Measurements from ENCODE around the gene SFXN2. TPM values are rescaled to one million over a fixed set of nuclear protein-coding genes. Genes with fewer than 3 reads are reported as not detected.
"Not testable (repeated sequence)": the region's sequence is repeated elsewhere in the genome, so short reads cannot be mapped to it uniquely, and the experiment has no call there.

Gene SFXN2
- total RNA-seq, 4 donors from 2014 or later = 1.9 to 5.6 (median 3.1) TPM

DNA sequence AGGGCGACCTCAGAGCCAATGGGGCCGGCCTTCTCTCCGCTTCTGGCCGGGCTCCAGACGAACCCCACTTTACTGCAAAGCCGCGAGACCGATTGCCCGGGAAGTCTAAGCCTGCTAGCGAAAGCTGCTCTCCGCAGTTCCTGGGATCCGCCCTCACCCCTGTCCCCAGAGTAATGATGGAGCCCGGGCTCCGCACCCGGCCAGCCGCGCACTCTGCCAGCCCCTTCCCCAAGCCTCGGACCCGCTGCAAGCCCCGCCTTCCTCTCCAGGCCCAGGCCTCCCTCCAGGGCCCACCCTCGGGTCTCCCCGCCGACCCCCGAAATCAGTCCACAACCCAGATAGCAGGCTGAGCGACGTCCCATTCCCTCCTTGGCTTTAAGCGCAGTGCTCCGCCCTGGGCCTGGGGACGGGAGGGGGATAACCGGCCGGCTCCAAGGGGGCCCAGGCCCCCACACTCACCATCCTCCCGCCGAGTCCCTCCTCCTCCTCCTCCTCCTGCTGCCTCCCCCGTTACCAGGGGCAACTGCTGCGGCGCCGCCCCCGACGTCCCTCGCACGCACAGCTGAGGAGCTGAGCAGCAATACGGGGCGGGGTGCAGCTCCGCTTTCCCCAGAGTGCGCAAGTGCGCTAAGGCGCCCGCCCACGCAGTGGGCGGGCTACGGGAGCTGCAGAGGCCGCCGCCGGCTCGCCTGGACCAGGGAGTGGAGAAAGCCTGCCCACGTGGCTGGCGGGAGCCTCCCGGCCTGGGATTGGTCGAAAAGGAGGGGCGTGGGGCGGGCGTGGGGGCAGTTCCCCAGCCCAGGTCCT, 419 bp upstream of the SFXN2 start, which contains the start of gene ARL3:
TSS of gene ARL3 (minus strand) at position 584 of the 807 bp plus-strand sequence. CDS start at position 462, 122 bp downstream.
- peak within 1 kb of the TSS; percentile 88 for H3K4me3 ChIP-seq
- no peaks in the 10 kb centered on the region for H3K9me3 ChIP-seq
- H3K4me1 ChIP-seq = peaks cover 9% of the 10 kb centered on the region
- H3K27ac ChIP-seq = peak within 1 kb of the TSS; percentile 84
- no peaks in the 10 kb centered on the region for H3K27me3 ChIP-seq
- peak; percentile 97 to 98 for DNase-seq (ENCODE audit: low spot score in 2 of 2)
- 2% methylated on average over 27 of the region's 62 CpGs for WGBS
- H3K36me3 ChIP-seq = no peaks in the 10 kb centered on the region
- TF ChIP-seq CTCF (IDR thresholded peaks at IDR 0.05) (peak in 1 of 2 donors; percentile 56), POLR2A (IDR thresholded peaks at IDR 0.05) (peak; percentile 18 to 25), POLR2AphosphoS5 (IDR thresholded peaks at IDR 0.05) (peak in 1 of 3 donors; percentile 23), EP300 (IDR thresholded peaks at IDR 0.05) (no peak)

DNA sequence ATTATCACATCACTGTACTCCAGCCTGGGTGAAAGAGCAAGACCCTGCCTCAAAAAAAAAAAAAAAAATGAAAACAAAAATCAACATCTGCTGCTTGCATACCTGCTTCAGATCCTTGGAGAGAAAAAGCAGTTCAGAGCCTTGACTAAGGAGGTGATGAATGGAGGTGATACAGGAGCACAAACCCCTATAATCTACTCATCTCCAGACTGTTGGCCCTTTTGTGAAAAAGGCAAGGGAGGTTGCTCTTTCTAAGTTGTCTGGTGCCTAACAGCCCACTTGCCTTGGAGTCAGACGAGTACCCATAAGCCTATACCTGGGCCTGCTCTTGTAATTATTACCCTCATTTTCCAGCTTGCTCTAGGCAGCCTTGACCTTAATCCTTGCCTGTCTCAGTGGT, 1.4 kb downstream of the SFXN2 start:
- TF ChIP-seq EP300 (IDR thresholded peaks at IDR 0.05) (no peak), POLR2A (IDR thresholded peaks at IDR 0.05) (no peak), CTCF (IDR thresholded peaks at IDR 0.05) (no peak), POLR2AphosphoS5 (IDR thresholded peaks at IDR 0.05) (no peak)
- H3K9me3 ChIP-seq = no peaks in the 10 kb centered on the region
- DNase-seq (ENCODE audit: low spot score in 2 of 2) = no peak
- 64% methylated on average over 1 of the region's 1 CpG for WGBS
- H3K4me3 ChIP-seq = no peak overlapping the region
- H3K27ac ChIP-seq = no peak overlapping the region
- H3K4me1 ChIP-seq = peaks cover 9% of the 10 kb centered on the region
- H3K36me3 ChIP-seq = no peaks in the 10 kb centered on the region
- no peaks in the 10 kb centered on the region for H3K27me3 ChIP-seq

DNA sequence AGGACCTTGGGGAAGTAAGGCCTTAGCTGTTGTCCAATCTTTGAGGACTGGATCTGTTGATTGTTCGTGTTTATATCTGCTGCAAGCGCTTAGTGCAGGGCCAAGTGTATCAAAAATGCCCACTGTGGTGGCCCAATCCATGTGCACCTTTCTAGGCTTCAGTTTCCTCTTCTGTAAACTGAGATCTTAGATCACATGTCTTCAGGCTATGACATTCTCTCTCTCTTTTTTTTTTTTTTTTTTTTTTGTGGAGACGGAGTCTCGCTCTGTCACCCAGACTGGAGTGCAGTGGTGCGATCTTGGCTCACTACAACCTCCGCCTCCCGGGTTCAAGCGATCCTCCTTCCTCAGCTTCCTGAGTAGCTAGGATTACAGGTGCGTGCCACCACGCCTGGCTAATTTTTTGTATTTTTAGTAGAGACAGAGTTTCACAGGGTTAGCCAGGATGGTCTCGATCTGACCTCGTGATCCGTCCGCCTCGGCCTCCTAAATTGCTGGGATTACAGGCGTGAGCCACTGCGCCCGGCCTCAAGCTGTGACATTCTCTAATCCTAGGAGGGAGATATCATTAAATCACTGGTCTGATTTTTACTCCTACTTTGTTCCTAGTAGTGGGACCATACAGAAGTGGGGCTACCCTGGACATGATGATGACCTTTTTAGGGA, 2.6 kb downstream of the SFXN2 start:
- not testable (repeated sequence) for H3K36me3 ChIP-seq; H3K27me3 ChIP-seq; DNase-seq (ENCODE audit: low spot score in 2 of 2); H3K4me3 ChIP-seq; H3K27ac ChIP-seq; H3K4me1 ChIP-seq; H3K9me3 ChIP-seq
- 91% methylated on average over 18 of the region's 18 CpGs for WGBS

DNA sequence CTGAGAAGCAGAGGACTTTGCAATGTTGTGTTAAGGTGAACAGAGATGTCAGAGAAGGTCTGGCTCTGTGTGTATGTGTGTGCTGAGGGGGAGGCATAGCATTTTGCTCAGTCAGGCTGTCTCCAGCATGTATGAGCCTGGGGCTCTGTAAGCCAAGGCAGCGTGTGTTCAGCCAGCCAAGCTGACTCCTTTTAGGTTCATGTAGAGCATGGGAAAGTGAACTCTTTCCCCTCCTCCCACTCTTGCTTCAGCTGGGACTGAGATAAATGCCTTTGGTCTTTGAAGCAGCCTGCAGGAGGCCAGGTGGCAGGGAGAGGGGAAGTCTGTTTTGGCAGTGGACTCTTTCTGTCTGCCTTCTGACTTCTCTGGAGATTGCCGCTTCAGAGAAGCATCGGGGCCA, 3.8 kb downstream of the SFXN2 start:
- Histone ChIP-seq H3K4me1 (peaks cover 9% of the 10 kb centered on the region), H3K27me3 (no peaks in the 10 kb centered on the region), H3K36me3 (no peaks in the 10 kb centered on the region), H3K27ac (no peak overlapping the region), H3K9me3 (no peaks in the 10 kb centered on the region), H3K4me3 (no peak overlapping the region)
- DNase-seq (ENCODE audit: low spot score in 2 of 2) = no peak
- TF ChIP-seq CTCF (IDR thresholded peaks at IDR 0.05) = no peak
- no peak for TF ChIP-seq POLR2AphosphoS5 (IDR thresholded peaks at IDR 0.05)
- no peak for TF ChIP-seq POLR2A (IDR thresholded peaks at IDR 0.05)
- TF ChIP-seq EP300 (IDR thresholded peaks at IDR 0.05) = no peak
- 53% methylated on average over 3 of the region's 3 CpGs for WGBS

GRCh38 chr10:102720337-102720736, 5.9 kb downstream of the SFXN2 start:
- H3K4me1 ChIP-seq = peaks cover 2% of the 10 kb centered on the region

More at GRCh38 chr10:102720337-102720736, 5.9 kb downstream of the SFXN2 start:
- Histone ChIP-seq H3K36me3 (no peaks in the 10 kb centered on the region), H3K27ac (no peak overlapping the region), H3K9me3 (no peaks in the 10 kb centered on the region), H3K4me3 (no peak overlapping the region), H3K27me3 (no peaks in the 10 kb centered on the region)
- no peak for DNase-seq (ENCODE audit: low spot score in 2 of 2)
- TF ChIP-seq POLR2AphosphoS5 (IDR thresholded peaks at IDR 0.05) (no peak), CTCF (IDR thresholded peaks at IDR 0.05) (no peak), EP300 (IDR thresholded peaks at IDR 0.05) (no peak), POLR2A (IDR thresholded peaks at IDR 0.05) (no peak)
- 84% methylated on average over 3 of the region's 3 CpGs for WGBS
